Activated naive CD4-positive, alpha-beta T cell treated with anti-CD3 and anti-CD28 coated beads, Interleukin-2, amount 10 ng/mL, durations not matched to agents 7 days and 5 days (primary cell): ENCODE results near the gene CACNA2D4.

Experiments
- CTCF ChIA-PET: fragments of 350-600 bp; sonication (Branson Sonifier 250); formaldehyde crosslinking; loops from one replicate; lab custom pipeline; 2021; ENCODE audit warnings: antibody characterized with exemption; lab: Charles Lee
- DNase-seq: peaks from one replicate; pipeline ENCODE4 v3.0.0-alpha.2; 2020
- H3K27ac Mint-ChIP-seq: one replicate; pipeline ENCODE4 v1.8.0; 2021; ENCODE audit warnings: mild to moderate bottlenecking, moderate library complexity, mixed read lengths
- H3K27me3 Mint-ChIP-seq: one replicate; pipeline ENCODE4 v1.8.0; 2021; ENCODE audit warnings: mild to moderate bottlenecking, mixed read lengths
- H3K36me3 Mint-ChIP-seq: one replicate; pipeline ENCODE4 v1.8.0; 2021; ENCODE audit warnings: mixed read lengths
- H3K4me1 Mint-ChIP-seq: one replicate; pipeline ENCODE4 v1.8.0; 2021; ENCODE audit warnings: mixed read lengths
- H3K4me3 Mint-ChIP-seq: one replicate; pipeline ENCODE4 v1.8.0; 2021; ENCODE audit warnings: mild to moderate bottlenecking, moderate library complexity, mixed read lengths
- H3K9me3 Mint-ChIP-seq: one replicate; pipeline ENCODE4 v1.8.0; 2021; ENCODE audit warnings: mixed read lengths

CACNA2D4 gene

GRCh38 chr12:1928439-1929121, 10.1 kb upstream of the CACNA2D4 start:
- no peaks in the 10 kb centered on the region for H3K36me3 Mint-ChIP-seq
- peaks cover 19% of the 10 kb centered on the region for H3K4me1 Mint-ChIP-seq
- CTCF ChIA-PET: no interaction called here
- H3K9me3 Mint-ChIP-seq: no peaks in the 10 kb centered on the region
- peak; percentile 15 for DNase-seq
- H3K27me3 Mint-ChIP-seq: peaks cover 12% of the 10 kb centered on the region
- H3K4me3 Mint-ChIP-seq: no peak overlapping the region
- H3K27ac Mint-ChIP-seq: no peak overlapping the region

DNA sequence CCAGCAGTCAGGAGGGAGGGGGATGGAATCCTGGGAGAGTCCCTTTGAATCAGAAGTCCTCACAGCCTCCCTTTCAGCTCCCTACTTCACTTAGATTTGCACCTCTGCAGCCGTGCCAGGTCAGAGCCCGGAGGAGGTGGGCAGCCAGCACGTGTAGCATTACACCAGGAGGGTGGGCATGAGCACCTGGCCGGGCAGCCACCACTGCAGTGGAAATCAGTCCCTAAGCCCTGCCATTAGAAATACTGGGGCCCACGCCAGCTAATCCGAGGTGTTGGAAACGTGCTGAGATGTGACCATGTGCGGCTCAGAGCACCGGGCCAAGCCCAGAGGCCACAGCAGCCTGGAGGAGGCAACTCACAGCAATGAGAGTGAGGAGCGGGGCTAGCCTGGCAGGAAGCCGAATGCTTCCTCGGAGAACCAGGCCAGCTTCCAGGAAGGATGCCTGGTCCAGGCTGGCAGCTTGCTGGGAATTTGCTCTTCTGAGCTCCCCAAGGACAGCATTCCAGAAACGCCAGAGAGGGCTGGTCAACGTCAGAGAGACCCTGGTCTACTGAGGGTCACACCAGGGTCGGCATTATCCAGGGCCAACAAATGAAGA, 9.4 kb upstream of the CACNA2D4 start:
- no peak for DNase-seq
- Mint-ChIP-seq H3K4me3 (no peak overlapping the region), H3K9me3 (no peaks in the 10 kb centered on the region), H3K4me1 (peaks cover 21% of the 10 kb centered on the region), H3K27me3 (peaks cover 13% of the 10 kb centered on the region), H3K27ac (no peak overlapping the region), H3K36me3 (no peaks in the 10 kb centered on the region)
- CTCF ChIA-PET: no interaction called here

GRCh38 chr12:1927051-1927680, 8.7 kb upstream of the CACNA2D4 start:
- peaks cover 15% of the 10 kb centered on the region for H3K27me3 Mint-ChIP-seq
- CTCF ChIA-PET: no interaction called here
- H3K36me3 Mint-ChIP-seq: no peaks in the 10 kb centered on the region
- no peak overlapping the region for H3K27ac Mint-ChIP-seq
- no peak overlapping the region for H3K4me3 Mint-ChIP-seq
- H3K4me1 Mint-ChIP-seq: peaks cover 21% of the 10 kb centered on the region
- no peaks in the 10 kb centered on the region for H3K9me3 Mint-ChIP-seq
- no peak for DNase-seq

GRCh38 chr12:1926251-1926657, 7.8 kb upstream of the CACNA2D4 start:
- H3K4me1 Mint-ChIP-seq: peaks cover 21% of the 10 kb centered on the region
- no peak overlapping the region for H3K27ac Mint-ChIP-seq
- DNase-seq: peak; percentile 20
- no peaks in the 10 kb centered on the region for H3K9me3 Mint-ChIP-seq
- no peaks in the 10 kb centered on the region for H3K36me3 Mint-ChIP-seq
- CTCF ChIA-PET: interaction anchor here (1.2 kb wide), 1 partner anchor 13 kb away, joined by 3 read pairs; no protein-coding TSS in a partner anchor
- peaks cover 16% of the 10 kb centered on the region for H3K27me3 Mint-ChIP-seq
- no peak overlapping the region for H3K4me3 Mint-ChIP-seq

GRCh38 chr12:1925684-1926006, 7.2 kb upstream of the CACNA2D4 start:
- CTCF ChIA-PET: interaction anchor here (1.2 kb wide), 1 partner anchor 14 kb away, joined by 3 read pairs; no protein-coding TSS in a partner anchor
- Mint-ChIP-seq H3K27me3 (peaks cover 22% of the 10 kb centered on the region), H3K27ac (no peak overlapping the region), H3K4me3 (no peak overlapping the region), H3K36me3 (no peaks in the 10 kb centered on the region), H3K4me1 (peaks cover 21% of the 10 kb centered on the region), H3K9me3 (no peaks in the 10 kb centered on the region)
- DNase-seq: no peak

DNA sequence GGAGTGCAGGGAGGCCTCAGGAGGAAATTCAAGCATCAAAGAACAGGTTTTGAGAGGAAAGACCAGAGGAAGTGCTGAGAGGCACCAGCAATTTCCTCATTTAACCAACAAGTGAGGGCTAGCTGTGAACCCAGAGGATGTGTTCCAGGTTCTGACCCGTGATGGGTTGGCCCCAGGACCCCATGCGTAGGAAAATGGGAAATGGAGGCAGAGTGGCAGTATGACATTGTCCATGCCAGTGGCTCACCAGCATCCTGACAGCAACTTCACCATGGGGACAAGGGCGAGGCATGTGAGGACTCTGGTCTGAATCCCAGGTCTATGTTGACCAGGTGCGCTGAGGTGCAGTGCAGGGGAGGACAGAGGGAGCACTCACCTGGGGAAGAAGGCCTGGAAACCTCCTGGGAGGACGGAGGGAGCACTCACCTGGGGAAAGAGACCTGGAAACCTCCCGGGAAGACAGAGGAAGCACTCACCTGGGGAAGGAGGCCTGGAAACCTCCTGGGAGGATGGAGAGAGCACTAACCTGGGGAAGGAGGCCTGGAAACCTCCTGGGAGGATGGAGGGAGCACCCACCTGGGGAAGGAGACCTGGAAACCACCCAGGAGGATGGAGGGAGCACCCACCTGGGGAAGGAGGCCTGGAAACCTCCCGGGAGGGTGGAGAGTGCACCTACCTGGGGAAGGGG, 6.7 kb upstream of the CACNA2D4 start:
- Mint-ChIP-seq H3K9me3 (no peaks in the 10 kb centered on the region), H3K27me3 (peaks cover 26% of the 10 kb centered on the region), H3K4me3 (no peak overlapping the region), H3K36me3 (no peaks in the 10 kb centered on the region), H3K4me1 (peaks cover 20% of the 10 kb centered on the region), H3K27ac (no peak overlapping the region)
- CTCF ChIA-PET: interaction anchor here (0.6 to 1.2 kb wide), 2 partner anchors 14 to 19 kb away, joined by 3 read pairs; no protein-coding TSS in a partner anchor
- DNase-seq: peak; percentile 20

GRCh38 chr12:1922985-1923384, 4.5 kb upstream of the CACNA2D4 start:
- peaks cover 17% of the 10 kb centered on the region for H3K4me1 Mint-ChIP-seq
- no peaks in the 10 kb centered on the region for H3K36me3 Mint-ChIP-seq
- CTCF ChIA-PET: no interaction called here
- peaks cover 42% of the 10 kb centered on the region for H3K27me3 Mint-ChIP-seq
- H3K9me3 Mint-ChIP-seq: no peaks in the 10 kb centered on the region
- no peak overlapping the region for H3K27ac Mint-ChIP-seq
- DNase-seq: no peak
- H3K4me3 Mint-ChIP-seq: no peak overlapping the region

DNA sequence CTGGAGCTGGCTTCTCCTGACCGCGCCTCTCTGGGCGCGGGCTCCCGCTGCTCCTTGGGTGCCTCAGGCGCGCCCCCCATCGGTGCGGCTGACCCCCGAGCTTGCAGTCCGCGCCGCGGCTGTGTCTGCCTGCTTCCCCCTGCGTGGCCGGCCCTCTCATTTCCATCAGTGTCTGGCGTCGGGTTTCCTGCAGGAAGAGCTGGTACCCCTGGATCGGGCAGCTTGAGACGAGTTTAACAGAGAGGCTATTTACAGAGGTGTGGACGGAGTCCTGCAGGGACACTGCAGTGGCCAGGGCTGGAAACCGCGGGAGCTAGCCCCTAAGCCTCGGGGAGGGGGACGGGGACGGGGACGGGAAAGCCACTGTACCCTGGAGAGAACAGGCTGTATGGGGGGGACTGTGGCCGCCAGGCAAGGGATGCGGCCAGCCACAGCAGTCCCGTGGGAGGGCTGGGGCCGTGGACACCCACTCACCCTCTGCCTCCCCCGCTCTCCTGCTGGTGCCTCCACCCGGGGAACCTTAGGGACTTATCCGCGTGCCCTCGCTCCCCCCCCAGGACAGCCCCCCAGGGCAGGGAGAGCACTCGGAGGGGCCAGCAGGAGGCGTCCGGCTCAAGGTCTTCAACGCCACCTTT, 3.7 kb upstream of the CACNA2D4 start:
- Mint-ChIP-seq H3K36me3 (no peaks in the 10 kb centered on the region), H3K9me3 (no peaks in the 10 kb centered on the region), H3K27me3 (peaks cover 50% of the 10 kb centered on the region), H3K27ac (no peak overlapping the region), H3K4me3 (no peak overlapping the region), H3K4me1 (peaks cover 22% of the 10 kb centered on the region)
- no peak for DNase-seq
- CTCF ChIA-PET: interaction anchor here (0.7 to 1.6 kb wide), 2 partner anchors 18 to 961 kb away, joined by 3 to 4 read pairs; no protein-coding TSS in a partner anchor

DNA sequence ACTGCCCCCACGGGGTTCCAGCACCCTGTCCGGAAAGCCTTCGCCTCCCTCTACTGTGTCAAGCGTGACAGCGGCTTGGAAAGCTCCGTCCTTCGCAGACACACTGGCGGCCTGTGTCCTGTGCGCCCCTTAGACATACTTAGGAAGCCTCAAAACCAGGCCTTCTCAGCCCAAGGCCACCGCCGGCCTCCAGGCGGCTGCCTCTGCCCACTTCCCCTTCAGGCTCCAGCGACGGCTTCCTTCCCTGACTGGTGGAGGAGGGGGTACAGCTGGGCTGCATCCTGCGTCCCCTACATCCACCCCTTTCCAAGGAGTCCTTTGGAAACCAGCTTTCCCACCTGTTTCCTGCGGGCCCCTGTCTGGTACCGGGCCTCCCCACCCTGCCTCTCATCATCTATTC, 2.5 kb upstream of the CACNA2D4 start:
- no peak overlapping the region for H3K27ac Mint-ChIP-seq
- peaks cover 35% of the 10 kb centered on the region for H3K4me1 Mint-ChIP-seq

GRCh38 chr12:1920436-1920835, 2.0 kb upstream of the CACNA2D4 start:
- no peak overlapping the region for H3K27ac Mint-ChIP-seq
- peak; percentile 15 for DNase-seq
- peaks cover 60% of the 10 kb centered on the region for H3K27me3 Mint-ChIP-seq
- no peak overlapping the region for H3K4me3 Mint-ChIP-seq
- peaks cover 2% of the 10 kb centered on the region for H3K9me3 Mint-ChIP-seq
- H3K4me1 Mint-ChIP-seq: peaks cover 37% of the 10 kb centered on the region
- CTCF ChIA-PET: no interaction called here
- peaks cover 7% of the 10 kb centered on the region for H3K36me3 Mint-ChIP-seq

More for the DNA sequence above, 2.5 kb upstream of the CACNA2D4 start:
- no peak overlapping the region for H3K4me3 Mint-ChIP-seq
- peaks cover 4% of the 10 kb centered on the region for H3K36me3 Mint-ChIP-seq
- no peaks in the 10 kb centered on the region for H3K9me3 Mint-ChIP-seq
- peaks cover 60% of the 10 kb centered on the region for H3K27me3 Mint-ChIP-seq
- CTCF ChIA-PET: interaction anchor here (1.6 kb wide), 1 partner anchor 19 kb away, joined by 3 read pairs; no protein-coding TSS in a partner anchor
- DNase-seq: peak; percentile 18

DNA sequence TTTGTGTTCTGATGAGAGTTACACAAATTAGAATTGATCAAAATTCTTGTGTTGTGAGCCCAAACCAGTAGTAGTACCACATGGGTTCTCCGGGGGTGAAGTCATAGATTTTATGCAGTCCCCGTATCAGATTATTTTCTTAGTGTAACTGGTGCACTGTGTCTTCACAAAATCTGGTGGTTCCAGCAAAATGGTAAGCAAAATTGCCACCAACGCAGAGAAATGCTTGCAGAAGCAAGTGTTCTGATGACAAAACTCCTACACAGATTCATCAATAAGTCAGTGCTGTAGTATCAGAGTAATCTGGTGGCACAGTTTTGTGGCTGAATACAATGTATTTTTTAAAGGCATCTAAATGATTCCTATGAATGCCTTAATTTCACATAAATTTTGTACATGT, 1.3 kb upstream of the CACNA2D4 start:
- Mint-ChIP-seq H3K27me3 (peaks cover 54% of the 10 kb centered on the region), H3K27ac (no peak overlapping the region), H3K4me1 (peaks cover 39% of the 10 kb centered on the region), H3K4me3 (no peak overlapping the region), H3K36me3 (peaks cover 7% of the 10 kb centered on the region), H3K9me3 (peaks cover 2% of the 10 kb centered on the region)
- CTCF ChIA-PET: interaction anchor here (1.4 kb wide), 1 partner anchor 124 kb away, joined by 3 read pairs; no protein-coding TSS in a partner anchor
- no peak for DNase-seq

DNA sequence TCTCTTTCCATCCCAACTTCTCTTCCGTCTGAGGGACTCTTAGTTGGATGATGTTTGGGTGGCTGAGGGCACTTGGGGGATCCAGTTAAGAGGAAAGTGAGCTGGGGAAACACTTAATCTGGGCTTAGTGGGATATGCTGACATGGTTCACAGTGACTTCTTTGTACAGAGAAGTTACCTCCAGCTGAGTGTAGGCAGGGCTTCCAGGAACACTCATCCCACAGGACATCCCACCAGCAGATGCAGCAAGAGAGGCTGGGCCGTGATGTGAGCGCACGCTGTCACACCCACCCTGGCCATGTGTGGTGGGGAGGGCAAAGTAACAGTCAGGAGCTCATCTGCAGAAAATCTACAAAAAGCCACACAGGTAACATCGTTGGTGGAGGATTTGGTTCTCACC, 832 bp upstream of the CACNA2D4 start:
- H3K27ac Mint-ChIP-seq: no peak overlapping the region
- H3K36me3 Mint-ChIP-seq: peaks cover 7% of the 10 kb centered on the region
- no peak overlapping the region for H3K4me3 Mint-ChIP-seq
- H3K9me3 Mint-ChIP-seq: peaks cover 2% of the 10 kb centered on the region
- no peak for DNase-seq
- H3K27me3 Mint-ChIP-seq: peaks cover 49% of the 10 kb centered on the region
- H3K4me1 Mint-ChIP-seq: peaks cover 35% of the 10 kb centered on the region
- CTCF ChIA-PET: interaction anchor here (1.3 to 1.8 kb wide), 3 partner anchors 21 to 124 kb away, joined by 3 to 10 read pairs (median 3); no protein-coding TSS in a partner anchor

GRCh38 chr12:1918884-1919236, 408 bp upstream of the CACNA2D4 start:
- Mint-ChIP-seq H3K36me3 (peaks cover 7% of the 10 kb centered on the region), H3K9me3 (peaks cover 2% of the 10 kb centered on the region), H3K27ac (no peak overlapping the region), H3K4me3 (no peak overlapping the region), H3K27me3 (peaks cover 48% of the 10 kb centered on the region), H3K4me1 (peaks cover 35% of the 10 kb centered on the region)
- no peak for DNase-seq
- CTCF ChIA-PET: interaction anchor here (1.2 to 1.8 kb wide), 4 partner anchors 21 to 284 kb away, joined by 3 to 10 read pairs (median 3); no protein-coding TSS in a partner anchor
